Measurements from ENCODE around the gene STX3.
"Not testable (repeated sequence)": the region's sequence is repeated elsewhere in the genome, so short reads cannot be mapped to it uniquely, and the experiment has no call there.

Gene STX3

GRCh38 chr11:59791639-59792038 lies 36.5 kb downstream of the STX3 start:
- DNase-seq (ENCODE audit: low read depth) = no peak

- DNase-seq (ENCODE audit: low read depth) = no peak
Measured at GRCh38 chr11:59792507-59792906, 37.3 kb downstream of the STX3 start.

GRCh38 chr11:59794417-59794816 lies 39.2 kb downstream of the STX3 start:
- DNase-seq (ENCODE audit: low read depth) = no peak

- DNase-seq (ENCODE audit: low read depth) = no peak
Measured at GRCh38 chr11:59800390-59801025, 45.3 kb downstream of the STX3 start.

- DNase-seq (ENCODE audit: low read depth) = no peak
Measured at GRCh38 chr11:59801160-59801706, 46.1 kb downstream of the STX3 start.

GRCh38 chr11:59801981-59802638 lies 46.9 kb downstream of the STX3 start:
- no peak for DNase-seq (ENCODE audit: low read depth)

- DNase-seq (ENCODE audit: low read depth) = no peak
Measured at GRCh38 chr11:59802639-59803176, 47.5 kb downstream of the STX3 start.

GRCh38 chr11:59804061-59804460 lies 48.9 kb downstream of the STX3 start:
- DNase-seq (ENCODE audit: low read depth) = no peak

GRCh38 chr11:59807047-59807610 lies 52.0 kb downstream of the STX3 start:
- no peak for DNase-seq (ENCODE audit: low read depth)

- DNase-seq (ENCODE audit: low read depth) = peak; percentile 79
Measured at GRCh38 chr11:59810189-59810910, 55.2 kb downstream of the STX3 start, which contains the start of gene MRPL16. TSS of gene MRPL16 (minus strand) at chr11:59810778. CDS start at chr11:59810658, 120 bp downstream.

GRCh38 chr11:59810911-59811259 lies 55.7 kb downstream of the STX3 start:
- no peak for DNase-seq (ENCODE audit: low read depth)

GRCh38 chr11:59812220-59812619 lies 57.0 kb downstream of the STX3 start:
- no peak for DNase-seq (ENCODE audit: low read depth)

- DNase-seq (ENCODE audit: low read depth) = no peak
Measured at GRCh38 chr11:59813364-59813763, 58.2 kb downstream of the STX3 start.

- no peak for DNase-seq (ENCODE audit: low read depth)
Measured at GRCh38 chr11:59814021-59814420, 58.8 kb downstream of the STX3 start.

GRCh38 chr11:59815754-59816153 lies 60.6 kb downstream of the STX3 start:
- no peak for DNase-seq (ENCODE audit: low read depth)

GRCh38 chr11:59816434-59816833 lies 61.3 kb downstream of the STX3 start:
- DNase-seq (ENCODE audit: low read depth) = not testable (repeated sequence)

- DNase-seq (ENCODE audit: low read depth) = no peak
Measured at GRCh38 chr11:59818572-59818971, 63.4 kb downstream of the STX3 start.

- no peak for DNase-seq (ENCODE audit: low read depth)
Measured at GRCh38 chr11:59822989-59823566, 67.9 kb downstream of the STX3 start.

GRCh38 chr11:59829358-59829757 lies 74.2 kb downstream of the STX3 start:
- DNase-seq (ENCODE audit: low read depth) = no peak

GRCh38 chr11:59833602-59834001 lies 78.4 kb downstream of the STX3 start:
- DNase-seq (ENCODE audit: low read depth) = no peak

- DNase-seq (ENCODE audit: low read depth) = no peak
Measured at GRCh38 chr11:59839615-59840014, 84.4 kb downstream of the STX3 start.

- DNase-seq (ENCODE audit: low read depth) = no peak
Measured at GRCh38 chr11:59841514-59841913, 86.3 kb downstream of the STX3 start.

All from T-helper 22 cell (primary cell).